Measurements from ENCODE around the gene GALNT2.
A peak's percentile ranks its signal among the peaks of the same experiment; 100 is the strongest.

Gene GALNT2

GRCh38 chr1:230066466-230067404 lies at the start of gene GALNT2:
Gene GALNT2 (plus strand): TSS chr1:230067238. CDS start chr1:230067281, 43 bp downstream.
- peak; percentile 85 for DNase-seq (ENCODE audit: low read depth)

GRCh38 chr1:230020451-230020850 lies 46.6 kb upstream of the GALNT2 start:
- no peak for DNase-seq (ENCODE audit: low read depth)

GRCh38 chr1:230022666-230023380 lies 44.2 kb upstream of the GALNT2 start:
- DNase-seq (ENCODE audit: low read depth): no peak

- no peak for DNase-seq (ENCODE audit: low read depth)
Measured at GRCh38 chr1:230025686-230026085, 41.4 kb upstream of the GALNT2 start.

- DNase-seq (ENCODE audit: low read depth): no peak
Measured at GRCh38 chr1:230026139-230026538, 40.9 kb upstream of the GALNT2 start.

GRCh38 chr1:230026572-230026971 lies 40.5 kb upstream of the GALNT2 start:
- DNase-seq (ENCODE audit: low read depth): no peak

- DNase-seq (ENCODE audit: low read depth): no peak
Measured at GRCh38 chr1:230028602-230029223, 38.3 kb upstream of the GALNT2 start.

GRCh38 chr1:230029244-230029941 lies 37.6 kb upstream of the GALNT2 start:
- DNase-seq (ENCODE audit: low read depth): no peak

- DNase-seq (ENCODE audit: low read depth): no peak
Measured at GRCh38 chr1:230030122-230030821, 36.8 kb upstream of the GALNT2 start.

- DNase-seq (ENCODE audit: low read depth): no peak
Measured at GRCh38 chr1:230031131-230031530, 35.9 kb upstream of the GALNT2 start.

- no peak for DNase-seq (ENCODE audit: low read depth)
Measured at GRCh38 chr1:230032516-230033281, 34.3 kb upstream of the GALNT2 start.

GRCh38 chr1:230037261-230037660 lies 29.8 kb upstream of the GALNT2 start:
- no peak for DNase-seq (ENCODE audit: low read depth)

GRCh38 chr1:230040440-230040839 lies 26.6 kb upstream of the GALNT2 start:
- DNase-seq (ENCODE audit: low read depth): no peak

- no peak for DNase-seq (ENCODE audit: low read depth)
Measured at GRCh38 chr1:230043081-230043480, 24.0 kb upstream of the GALNT2 start.

- no peak for DNase-seq (ENCODE audit: low read depth)
Measured at GRCh38 chr1:230044729-230045128, 22.3 kb upstream of the GALNT2 start.

GRCh38 chr1:230047114-230047865 lies 19.7 kb upstream of the GALNT2 start:
- DNase-seq (ENCODE audit: low read depth): no peak

GRCh38 chr1:230048322-230048721 lies 18.7 kb upstream of the GALNT2 start:
- no peak for DNase-seq (ENCODE audit: low read depth)

- no peak for DNase-seq (ENCODE audit: low read depth)
Measured at GRCh38 chr1:230048922-230049321, 18.1 kb upstream of the GALNT2 start.

GRCh38 chr1:230049731-230050130 lies 17.3 kb upstream of the GALNT2 start:
- DNase-seq (ENCODE audit: low read depth): no peak
